ENCODE results near the gene NLGN1. TPM values are rescaled to one million over a fixed set of nuclear protein-coding genes. Genes with fewer than 3 reads are reported as not detected.

NLGN1 gene
- total RNA-seq, 1 experiment from 2014 or later = not detected

- H3K9me3 Mint-ChIP-seq (ENCODE audit: unreplicated experiment) = no peaks in the 10 kb centered on the region
- DNase-seq (ENCODE audit: unreplicated experiment) = no peak
- intact Hi-C loops (cut with micrococcal nuclease) = no loop called here
- H3K4me3 Mint-ChIP-seq (ENCODE audit: unreplicated experiment) = no peak overlapping the region
- H3K27me3 Mint-ChIP-seq (ENCODE audit: insufficient read depth, unreplicated experiment) = peaks cover 15% of the 10 kb centered on the region
- H3K36me3 Mint-ChIP-seq (ENCODE audit: insufficient read depth, unreplicated experiment) = no peaks in the 10 kb centered on the region
- TF ChIP-seq CTCF (IDR thresholded peaks at IDR 0.05; ENCODE audit: unreplicated experiment) = no peak
- no peak overlapping the region for H3K27ac Mint-ChIP-seq (ENCODE audit: low read depth, unreplicated experiment)
- no TSS peak for BruUV-seq (replicated peaks)
- no peaks in the 10 kb centered on the region for H3K4me1 Mint-ChIP-seq (ENCODE audit: insufficient read depth, unreplicated experiment)
- POLR2A ChIA-PET = no interaction called here
- CTCF ChIA-PET = interaction anchor here (1.3 kb wide), 1 partner anchor 82 kb away, joined by 4 read pairs; no protein-coding TSS in a partner anchor
Observed at GRCh38 chr3:173865900-173866498, 468.5 kb downstream of the NLGN1 start.

- TF ChIP-seq CTCF (IDR thresholded peaks at IDR 0.05; ENCODE audit: unreplicated experiment) = no peak
- peaks cover 15% of the 10 kb centered on the region for H3K27me3 Mint-ChIP-seq (ENCODE audit: insufficient read depth, unreplicated experiment)
- BruUV-seq (replicated peaks) = no TSS peak
- ChIA-PET CTCF (interaction anchor here (0.6 kb wide), 1 partner anchor 1480 kb away, joined by 3 read pairs; no protein-coding TSS in a partner anchor), POLR2A (interaction anchor here (0.6 kb wide), 1 partner anchor 156 kb away, joined by 3 read pairs; no protein-coding TSS in a partner anchor)
- no peak overlapping the region for H3K4me3 Mint-ChIP-seq (ENCODE audit: unreplicated experiment)
- no peaks in the 10 kb centered on the region for H3K4me1 Mint-ChIP-seq (ENCODE audit: insufficient read depth, unreplicated experiment)
- no peaks in the 10 kb centered on the region for H3K9me3 Mint-ChIP-seq (ENCODE audit: unreplicated experiment)
- DNase-seq (ENCODE audit: unreplicated experiment) = no peak
- intact Hi-C loops (cut with micrococcal nuclease) = loop anchor here (10.0 kb wide), 1 partner anchor 135 kb away; no protein-coding TSS in a partner anchor
- H3K27ac Mint-ChIP-seq (ENCODE audit: low read depth, unreplicated experiment) = no peak overlapping the region
- H3K36me3 Mint-ChIP-seq (ENCODE audit: insufficient read depth, unreplicated experiment) = no peaks in the 10 kb centered on the region
Observed at GRCh38 chr3:173869766-173870165, 472.2 kb downstream of the NLGN1 start.

- Mint-ChIP-seq H3K4me3 (ENCODE audit: unreplicated experiment) (no peak overlapping the region), H3K27me3 (ENCODE audit: insufficient read depth, unreplicated experiment) (peaks cover 6% of the 10 kb centered on the region), H3K27ac (ENCODE audit: low read depth, unreplicated experiment) (no peak overlapping the region), H3K9me3 (ENCODE audit: unreplicated experiment) (no peaks in the 10 kb centered on the region), H3K4me1 (ENCODE audit: insufficient read depth, unreplicated experiment) (no peaks in the 10 kb centered on the region), H3K36me3 (ENCODE audit: insufficient read depth, unreplicated experiment) (no peaks in the 10 kb centered on the region)
- no peak for DNase-seq (ENCODE audit: unreplicated experiment)
- intact Hi-C loops (cut with micrococcal nuclease) = loop anchor here (10.0 kb wide), 1 partner anchor 136 kb away; no protein-coding TSS in a partner anchor
- no TSS peak for BruUV-seq (replicated peaks)
- ChIA-PET POLR2A (interaction anchor here (0.7 to 0.9 kb wide), 2 partner anchors 9 to 19 kb away, joined by 3 read pairs; no protein-coding TSS in a partner anchor), CTCF (interaction anchor here (0.8 to 2.1 kb wide), 4 partner anchors 9 to 138 kb away, joined by 3 to 9 read pairs (median 4); no protein-coding TSS in a partner anchor)
- no peak for TF ChIP-seq CTCF (IDR thresholded peaks at IDR 0.05; ENCODE audit: unreplicated experiment)
Observed at GRCh38 chr3:173870976-173871375, 473.4 kb downstream of the NLGN1 start.

- intact Hi-C loops (cut with micrococcal nuclease) = loop anchor here (10.0 kb wide), 1 partner anchor 141 kb away; no protein-coding TSS in a partner anchor
- TF ChIP-seq CTCF (IDR thresholded peaks at IDR 0.05; ENCODE audit: unreplicated experiment) = no peak
- H3K9me3 Mint-ChIP-seq (ENCODE audit: unreplicated experiment) = no peaks in the 10 kb centered on the region
- no peaks in the 10 kb centered on the region for H3K27me3 Mint-ChIP-seq (ENCODE audit: insufficient read depth, unreplicated experiment)
- DNase-seq (ENCODE audit: unreplicated experiment) = no peak
- POLR2A ChIA-PET = no interaction called here
- no peak overlapping the region for H3K4me3 Mint-ChIP-seq (ENCODE audit: unreplicated experiment)
- CTCF ChIA-PET = interaction anchor here (0.5 kb wide), 1 partner anchor 54 kb away, joined by 3 read pairs; no protein-coding TSS in a partner anchor
- no peak overlapping the region for H3K27ac Mint-ChIP-seq (ENCODE audit: low read depth, unreplicated experiment)
- BruUV-seq (replicated peaks) = no TSS peak
- no peaks in the 10 kb centered on the region for H3K36me3 Mint-ChIP-seq (ENCODE audit: insufficient read depth, unreplicated experiment)
- no peaks in the 10 kb centered on the region for H3K4me1 Mint-ChIP-seq (ENCODE audit: insufficient read depth, unreplicated experiment)
Observed at GRCh38 chr3:173875790-173876189, 478.2 kb downstream of the NLGN1 start.

Data from MCF 10A (cell line).